Gastroesophageal sphincter (tissue), 3 donors: ENCODE results near the gene MGST3.

ENCODE experiments used
- EP300 ChIP-seq: sonication (generic); formaldehyde crosslinking; IDR thresholded peaks from one replicate; pipeline ENCODE4 v1.6.1; 2017; ENCODE audit warnings: antibody characterized with exemption, mild to moderate bottlenecking
- POLR2A ChIP-seq, 2 donors: fragments of 450-650 bp; IDR thresholded peaks; one replicate each; pipeline ENCODE4 v1.6.1; 2017; ENCODE audit warnings: antibody characterized with exemption in 2 of 2, mild to moderate bottlenecking in 2 of 2, moderate library complexity in 1 of 2
- POLR2AphosphoS5 ChIP-seq: sonication (generic); formaldehyde crosslinking; IDR thresholded peaks from one replicate; pipeline ENCODE4 v1.6.1; 2017; ENCODE audit warnings: antibody characterized with exemption
- TF ChIP-seq, protein P1 (sequence below), 4 experiments: fragments of 200-600 bp in 2 of 4; fragments of 450-650 bp in 2 of 4; sonication (generic) in 1 of 4; IDR thresholded peaks; one replicate each; pipeline ENCODE4 v1.5.1; 2017 to 2019; ENCODE audit warnings: antibody characterized with exemption in 4 of 4, mild to moderate bottlenecking in 2 of 4, moderate library complexity in 2 of 4

DNA sequence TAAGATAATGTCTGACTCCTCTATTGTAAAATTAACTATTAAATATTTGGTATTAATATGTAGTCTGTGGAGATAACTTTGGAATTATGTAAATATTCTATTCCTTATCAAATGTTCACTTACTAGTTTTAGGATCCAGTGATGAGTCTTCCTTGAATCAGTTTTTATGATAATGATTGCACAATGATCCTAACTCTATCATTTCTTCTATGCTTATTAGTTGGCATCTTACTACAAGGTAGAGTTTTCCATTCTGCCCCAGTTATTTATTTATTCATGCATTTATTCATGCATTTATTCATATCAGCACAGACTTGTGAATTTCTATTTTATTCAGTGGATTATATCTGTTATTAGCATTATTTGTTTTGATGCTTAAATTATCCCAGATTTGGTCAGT, 7.4 kb upstream of the MGST3 start:
- TF ChIP-seq EP300 (no peak), POLR2AphosphoS5 (no peak), POLR2A (IDR thresholded peaks at IDR 0.05) (no peak)
- TF ChIP-seq, protein P1, sequence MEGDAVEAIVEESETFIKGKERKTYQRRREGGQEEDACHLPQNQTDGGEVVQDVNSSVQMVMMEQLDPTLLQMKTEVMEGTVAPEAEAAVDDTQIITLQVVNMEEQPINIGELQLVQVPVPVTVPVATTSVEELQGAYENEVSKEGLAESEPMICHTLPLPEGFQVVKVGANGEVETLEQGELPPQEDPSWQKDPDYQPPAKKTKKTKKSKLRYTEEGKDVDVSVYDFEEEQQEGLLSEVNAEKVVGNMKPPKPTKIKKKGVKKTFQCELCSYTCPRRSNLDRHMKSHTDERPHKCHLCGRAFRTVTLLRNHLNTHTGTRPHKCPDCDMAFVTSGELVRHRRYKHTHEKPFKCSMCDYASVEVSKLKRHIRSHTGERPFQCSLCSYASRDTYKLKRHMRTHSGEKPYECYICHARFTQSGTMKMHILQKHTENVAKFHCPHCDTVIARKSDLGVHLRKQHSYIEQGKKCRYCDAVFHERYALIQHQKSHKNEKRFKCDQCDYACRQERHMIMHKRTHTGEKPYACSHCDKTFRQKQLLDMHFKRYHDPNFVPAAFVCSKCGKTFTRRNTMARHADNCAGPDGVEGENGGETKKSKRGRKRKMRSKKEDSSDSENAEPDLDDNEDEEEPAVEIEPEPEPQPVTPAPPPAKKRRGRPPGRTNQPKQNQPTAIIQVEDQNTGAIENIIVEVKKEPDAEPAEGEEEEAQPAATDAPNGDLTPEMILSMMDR (IDR thresholded peaks at IDR 0.05): no peak
